NOMO-1 (cell line): ENCODE results near the gene DCAF5.
"Not testable (repeated sequence)": the region's sequence is repeated elsewhere in the genome, so short reads cannot be mapped to it uniquely, and the experiment has no call there.

Experiments used
- DNase-seq, 2 experiments: peaks; one replicate each; lab custom pipeline; 2025; ENCODE audit not compliant: unreplicated experiment in 2 of 2; lab: John Stamatoyannopoulos, UW

DCAF5 gene

DNA sequence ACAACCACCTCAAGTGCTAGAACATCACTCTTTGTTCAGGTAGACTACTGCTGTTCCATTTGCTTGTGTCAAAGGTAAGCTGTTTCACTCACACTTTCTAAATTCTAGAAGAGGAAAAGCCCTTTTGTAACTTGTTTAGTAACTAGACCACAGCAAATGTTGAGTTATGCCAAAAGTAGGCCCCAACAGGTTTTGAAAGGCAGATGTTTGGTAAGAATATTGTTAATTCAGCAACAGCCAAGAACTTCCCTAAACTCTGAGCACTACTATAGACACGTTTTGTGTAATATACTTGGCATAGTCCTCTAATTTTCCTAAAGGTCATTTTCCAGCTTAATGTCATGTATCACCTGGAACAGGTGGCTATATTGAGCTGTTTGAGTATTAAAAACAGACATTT is 79.0 kb downstream of the DCAF5 start:
- peak; percentile 44 to 78 for DNase-seq

DNA sequence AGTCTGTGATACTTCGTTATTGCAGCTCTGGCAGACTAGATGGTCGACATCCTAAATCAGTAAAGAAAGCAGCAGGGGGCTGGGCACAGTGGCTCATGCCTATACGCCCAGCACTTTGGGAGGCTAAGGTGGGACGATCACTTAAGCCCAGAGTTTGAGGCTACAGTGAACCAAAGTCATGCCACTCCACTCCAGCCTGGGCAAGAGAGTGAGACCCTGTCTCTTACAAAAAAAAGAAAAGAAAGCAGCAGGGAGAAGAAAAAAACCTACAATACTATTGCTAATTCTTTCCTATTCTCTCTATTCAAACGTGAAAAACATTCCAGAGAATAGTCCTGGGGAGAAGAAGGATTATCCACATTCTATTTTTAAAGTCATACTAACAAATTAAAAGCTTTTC is 79.5 kb downstream of the DCAF5 start:
- no peak for DNase-seq

DNA sequence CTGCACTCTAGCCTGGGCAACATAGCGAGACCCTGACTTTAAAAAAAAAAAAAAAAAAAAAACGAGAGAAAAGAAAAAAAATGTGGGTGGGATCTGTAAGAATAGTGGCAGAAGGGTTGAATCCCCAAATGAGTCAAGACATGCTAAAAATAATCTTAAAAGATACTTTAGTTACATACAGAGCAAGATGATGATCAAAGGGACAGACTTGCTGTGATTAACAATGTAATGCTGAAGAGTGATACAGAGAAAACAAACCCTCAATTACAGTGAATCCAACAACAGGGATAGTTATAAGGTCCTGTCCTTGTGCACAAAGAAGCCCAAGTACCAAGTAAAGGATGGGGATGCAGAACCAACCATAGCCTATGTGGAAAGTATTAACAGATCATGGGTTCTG is 80.3 kb downstream of the DCAF5 start:
- DNase-seq: no peak

DNA sequence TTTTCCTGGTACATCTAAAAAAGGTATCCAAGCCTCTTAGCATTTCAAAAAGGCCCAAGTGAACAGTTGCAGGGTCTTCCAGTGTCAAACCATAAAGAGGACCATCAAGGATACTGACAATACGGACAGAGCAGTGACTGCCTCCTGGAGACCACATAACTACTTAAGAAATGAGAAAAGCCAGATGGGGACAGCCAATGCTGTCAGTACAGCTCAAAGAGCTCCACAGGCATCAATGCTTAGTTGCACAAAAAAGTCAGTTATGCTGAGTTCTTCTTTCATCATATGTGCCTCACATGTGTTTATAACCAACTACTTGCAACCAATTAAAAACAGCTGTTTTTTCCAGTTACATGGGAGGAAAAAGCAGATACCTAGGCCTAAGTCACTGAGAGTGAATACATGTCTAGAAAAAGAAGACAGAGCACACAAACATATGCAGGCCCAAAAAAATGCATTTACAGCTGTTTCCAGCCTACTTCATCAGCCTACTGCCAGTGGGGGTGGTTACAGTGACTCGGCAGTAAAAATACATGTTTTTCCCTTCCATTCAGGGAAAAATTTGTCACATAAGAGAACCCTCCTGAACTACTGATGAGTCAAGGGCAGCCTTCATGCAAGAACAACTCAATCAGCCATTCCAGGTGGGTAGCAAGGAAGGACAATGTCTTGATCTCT is 84.0 kb downstream of the DCAF5 start:
- no peak for DNase-seq

DNA sequence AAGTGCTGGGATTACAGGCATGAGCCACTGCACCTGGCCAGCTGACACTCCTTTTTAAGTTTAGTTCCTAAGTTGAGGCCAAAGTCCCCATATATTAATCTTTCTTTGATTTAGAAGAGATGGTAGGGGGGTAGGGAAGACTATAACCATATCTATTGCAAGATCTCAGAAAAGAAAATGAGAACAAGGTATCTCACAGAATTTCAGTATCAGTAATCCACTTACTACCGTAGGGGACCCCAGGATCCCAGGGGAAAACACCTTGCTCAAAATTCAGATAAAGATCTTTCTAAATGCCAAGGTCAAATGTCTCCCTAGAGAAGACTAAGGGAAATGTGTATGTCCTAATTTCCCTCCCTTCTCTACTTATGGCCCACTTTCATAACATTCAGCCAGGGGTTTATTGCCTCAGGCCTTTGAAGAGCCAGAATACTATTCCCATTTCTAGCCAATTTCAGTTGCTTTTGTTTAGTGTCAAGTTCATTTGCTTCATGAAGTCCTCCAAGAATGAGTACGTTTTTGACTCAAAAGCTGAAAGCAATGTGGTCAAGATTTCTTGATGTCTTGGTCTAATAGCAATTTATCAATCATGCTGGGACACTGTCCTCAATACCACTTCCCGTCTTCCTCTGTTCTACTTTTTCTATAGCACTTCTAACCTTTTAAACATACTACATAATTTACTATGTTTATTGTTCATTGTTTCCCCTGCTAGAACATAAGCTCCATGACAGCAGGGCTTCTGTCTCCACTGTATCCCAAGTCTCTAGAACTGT is 86.3 kb downstream of the DCAF5 start:
- DNase-seq: no peak

DNA sequence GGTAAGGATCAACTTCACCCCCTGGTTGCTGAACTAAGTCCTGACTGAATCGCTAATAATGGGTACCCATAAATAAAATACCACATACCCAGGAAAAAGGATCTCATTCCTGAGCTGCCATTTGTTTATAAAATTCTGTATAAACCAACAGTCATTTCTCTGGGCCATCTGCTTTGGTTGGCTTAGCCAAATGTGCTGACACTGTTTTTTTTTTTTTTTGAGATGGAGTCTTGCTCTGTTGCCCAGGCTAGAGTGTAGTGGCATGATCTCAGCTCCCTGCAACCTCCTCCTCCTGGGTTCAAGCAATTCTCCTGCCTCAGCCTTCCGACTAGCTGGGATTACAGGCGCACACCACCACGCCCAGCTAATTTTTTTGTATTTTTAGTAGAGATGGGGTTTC is 87.0 kb downstream of the DCAF5 start:
- DNase-seq: not testable (repeated sequence)

DNA sequence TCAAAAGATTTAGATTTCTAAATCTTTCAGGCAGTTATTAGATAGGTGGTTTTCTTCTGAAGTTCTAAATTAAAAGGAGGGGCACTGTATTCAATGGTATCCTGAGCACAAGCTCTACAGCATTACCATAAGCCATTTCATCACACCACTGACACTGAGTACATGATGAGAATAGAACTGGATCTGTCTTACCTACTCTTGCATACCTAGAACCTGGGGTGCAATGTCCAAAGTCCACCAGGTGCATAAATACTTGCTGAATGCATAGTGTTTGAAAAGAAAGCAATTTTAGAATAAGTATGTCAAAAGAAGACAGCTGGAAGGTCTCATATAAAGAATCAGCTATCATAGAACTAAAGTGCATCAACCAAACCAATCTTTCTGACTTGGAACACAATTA is 88.3 kb downstream of the DCAF5 start:
- no peak for DNase-seq

DNA sequence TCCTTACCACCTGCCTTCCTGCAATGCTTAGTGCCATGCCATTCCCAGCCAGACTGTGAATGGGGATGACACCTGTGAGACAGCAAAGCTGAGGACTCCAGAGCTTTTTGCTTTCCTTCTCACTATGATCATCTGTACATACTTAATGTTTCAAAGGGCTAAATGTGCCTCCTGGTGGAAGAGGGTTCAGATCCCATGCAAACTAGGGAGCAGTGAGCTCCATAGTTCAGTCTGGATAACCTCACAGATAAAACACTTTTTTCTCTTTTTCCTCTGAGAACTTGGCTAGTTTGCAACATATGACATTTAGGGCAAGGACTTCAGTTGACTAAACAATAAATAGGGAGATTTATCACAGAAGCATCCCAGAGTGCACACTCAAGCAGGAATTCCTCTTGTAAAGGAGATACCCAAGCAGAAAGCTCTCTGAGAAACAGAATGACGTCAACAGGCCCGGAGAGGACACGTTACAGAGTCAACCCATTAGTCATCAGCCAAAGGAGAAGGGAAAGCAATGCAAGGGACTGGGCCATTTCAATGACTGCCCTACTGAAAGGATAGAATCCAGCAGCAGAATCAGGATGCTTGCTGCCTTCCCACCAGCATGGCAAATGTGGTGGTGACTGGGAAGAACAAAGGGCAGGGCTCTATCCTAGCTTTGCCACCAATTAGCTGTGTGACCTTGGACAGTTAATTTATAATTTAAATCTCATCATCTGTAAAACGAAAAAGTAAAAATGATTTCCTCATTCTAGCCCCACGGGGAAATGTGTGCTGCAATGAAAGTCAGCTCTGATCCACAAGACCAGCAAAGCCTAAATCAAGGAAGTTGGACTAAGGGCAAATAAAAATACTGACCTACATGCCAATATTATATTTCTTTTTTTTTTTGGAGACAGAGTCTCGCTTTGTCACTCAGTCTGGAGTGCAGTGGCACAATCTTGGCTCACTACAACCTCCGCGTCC is 93.0 kb downstream of the DCAF5 start:
- DNase-seq: peak in 1 of 2 experiments; percentile 6

DNA sequence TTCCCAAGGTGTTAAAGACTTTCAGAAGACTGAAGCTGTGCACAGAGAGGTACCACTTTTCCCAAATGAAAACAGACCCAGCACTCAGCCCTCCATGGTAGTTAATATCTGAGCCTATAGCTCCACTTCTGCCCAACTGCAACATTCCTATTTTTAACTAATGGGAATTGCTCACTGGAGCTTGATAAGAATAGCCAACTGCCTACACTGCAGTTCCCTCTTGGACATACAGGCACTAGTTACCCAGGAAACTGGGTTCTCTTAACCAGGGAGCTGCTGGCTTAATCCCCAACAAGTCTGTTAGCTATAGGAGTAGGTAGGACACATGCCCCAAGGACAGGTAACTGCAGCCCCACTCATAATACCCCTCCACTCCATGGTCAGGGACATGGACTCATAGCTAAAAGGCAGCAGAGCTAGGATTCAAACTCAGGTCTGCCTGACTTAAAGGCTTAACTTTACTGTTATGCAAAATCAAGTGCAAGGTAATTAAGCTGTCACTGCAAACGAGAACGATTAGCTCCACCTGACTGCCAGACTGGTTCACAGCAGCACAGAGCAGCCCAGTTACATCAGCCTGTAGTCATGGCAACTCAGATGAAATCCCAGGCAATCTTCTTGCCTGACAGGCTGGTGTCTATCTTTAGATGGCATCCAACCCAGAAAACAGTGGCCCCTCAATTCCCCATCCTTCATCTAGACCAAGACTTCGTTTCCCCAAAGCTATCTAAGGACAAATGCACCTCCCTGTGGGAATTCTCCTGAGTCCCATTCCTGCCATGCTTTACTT is 96.7 kb downstream of the DCAF5 start:
- peak in 1 of 2 experiments; percentile 23 for DNase-seq

DNA sequence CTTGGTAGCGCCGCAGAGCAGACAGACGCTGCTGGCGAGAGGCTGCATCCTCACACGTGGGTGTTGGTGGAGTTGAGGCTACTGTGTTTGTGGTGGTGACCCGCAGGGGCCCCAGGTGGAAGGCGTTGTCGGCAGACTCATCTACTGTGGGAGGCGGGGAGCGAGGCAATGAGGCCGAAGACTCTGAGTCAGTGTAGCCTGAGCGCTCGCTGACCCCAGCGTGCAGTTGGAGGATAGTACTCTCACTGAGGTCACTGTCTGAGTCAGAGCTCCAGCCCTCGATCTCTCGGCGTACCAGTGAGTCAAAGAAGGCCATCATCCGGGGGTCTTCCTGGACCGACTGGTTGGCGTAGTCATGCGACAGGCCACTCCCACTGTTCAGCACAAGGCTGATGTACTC is 97.8 kb downstream of the DCAF5 start:
- DNase-seq: no peak

DNA sequence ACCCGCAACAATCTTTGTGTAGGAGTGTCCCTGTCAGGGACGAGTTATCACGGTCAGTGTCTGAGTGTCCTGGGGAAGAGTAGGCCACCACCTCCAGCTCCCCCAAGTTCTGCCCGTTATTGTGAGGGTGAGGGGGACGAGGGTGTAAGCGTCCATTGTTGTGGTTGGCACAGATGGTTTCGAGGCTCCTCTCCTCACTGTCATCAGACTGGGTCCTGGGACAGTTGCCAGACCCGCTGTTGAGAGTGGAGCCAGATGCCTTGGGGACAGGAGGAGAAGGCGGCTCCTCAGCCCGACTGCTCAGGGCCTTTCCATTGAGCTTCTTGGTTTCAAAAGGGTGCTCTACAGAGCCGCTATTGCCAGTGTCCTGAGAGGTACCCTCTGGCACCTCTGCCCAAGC is 98.9 kb downstream of the DCAF5 start:
- DNase-seq: no peak

DNA sequence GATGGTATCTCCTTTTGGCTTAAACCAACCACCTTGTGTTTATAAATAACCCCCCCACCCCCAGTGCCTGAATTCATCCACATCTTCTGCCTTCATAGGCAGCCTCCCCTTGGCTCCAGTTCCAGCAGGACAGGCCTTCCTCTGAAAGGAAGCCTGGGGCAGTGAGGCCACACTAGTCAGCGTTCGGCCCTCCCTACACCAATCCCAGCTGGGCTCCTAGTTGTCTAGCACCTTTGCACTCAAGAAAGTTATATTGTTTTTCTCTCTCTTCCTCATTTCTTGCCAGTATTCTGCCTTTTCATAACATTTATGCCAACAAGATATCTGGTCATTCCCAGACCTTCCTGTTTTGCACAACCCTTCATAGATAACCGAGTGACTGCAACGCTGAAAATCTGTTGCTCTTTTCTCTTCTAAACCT is 100.7 kb downstream of the DCAF5 start:
- DNase-seq: peak in 1 of 2 experiments; percentile 27

DNA sequence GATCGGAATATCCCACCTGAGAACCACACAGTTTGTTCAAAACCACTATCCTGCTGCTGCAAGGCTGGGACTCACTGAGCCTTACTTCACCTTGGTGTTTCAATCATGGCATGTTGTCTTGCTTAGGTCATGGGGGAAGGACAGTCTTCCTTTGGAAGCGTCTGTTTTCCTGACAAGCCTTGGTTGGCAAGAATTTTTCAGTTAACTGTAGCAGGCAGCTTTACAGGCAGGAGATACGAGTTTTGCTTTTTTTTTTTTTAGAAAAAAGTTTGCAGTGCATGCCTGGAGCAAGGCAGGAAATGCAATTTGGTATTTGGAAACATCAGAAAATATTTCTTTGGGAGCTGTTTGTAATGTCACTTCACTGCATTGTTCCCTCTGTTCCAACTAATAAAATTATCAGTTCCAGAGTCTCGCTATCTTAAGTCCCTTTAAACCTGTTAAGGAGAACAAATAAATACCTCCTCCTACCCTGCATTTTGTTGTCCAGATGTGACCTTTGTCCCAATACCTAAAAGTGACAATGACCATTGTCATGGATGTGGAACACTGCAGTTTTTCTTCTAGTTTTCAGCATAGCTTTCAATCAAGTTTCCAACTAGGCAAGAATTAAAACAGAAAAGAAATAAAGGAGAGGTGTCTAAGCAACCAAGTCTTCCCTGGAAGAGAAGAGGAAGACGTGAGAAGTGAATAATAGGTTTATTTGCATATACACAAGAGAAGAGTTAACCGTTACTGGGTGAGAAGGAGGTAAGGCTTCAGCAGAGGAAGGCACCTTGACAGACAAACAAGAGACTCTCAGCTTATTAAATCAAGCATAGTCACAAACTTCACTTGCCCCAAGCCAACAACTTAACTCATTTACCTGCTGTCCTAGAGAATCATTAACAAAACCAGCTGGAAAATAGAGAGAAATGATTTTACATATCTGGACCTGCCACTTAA is 102.4 kb downstream of the DCAF5 start:
- no peak for DNase-seq

DNA sequence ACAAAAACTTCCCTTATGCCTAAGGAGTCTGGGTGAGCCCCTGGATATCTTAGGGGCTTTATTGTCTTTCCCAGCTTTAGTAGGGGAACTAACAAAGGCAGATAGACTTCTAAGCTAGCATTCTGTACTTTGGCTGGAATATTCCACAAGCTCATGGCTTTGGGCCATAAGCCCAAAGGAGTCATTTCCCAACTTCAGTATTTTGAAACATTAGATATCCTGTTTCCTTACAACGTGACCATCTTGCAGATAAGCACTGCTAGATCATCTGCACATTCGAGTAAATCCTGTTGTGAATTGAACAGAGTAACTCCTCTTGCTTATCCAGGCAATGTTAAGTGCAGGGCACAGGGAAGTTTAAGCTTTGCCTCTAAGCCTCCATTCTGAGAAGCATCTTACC is 103.2 kb downstream of the DCAF5 start:
- DNase-seq: no peak

DNA sequence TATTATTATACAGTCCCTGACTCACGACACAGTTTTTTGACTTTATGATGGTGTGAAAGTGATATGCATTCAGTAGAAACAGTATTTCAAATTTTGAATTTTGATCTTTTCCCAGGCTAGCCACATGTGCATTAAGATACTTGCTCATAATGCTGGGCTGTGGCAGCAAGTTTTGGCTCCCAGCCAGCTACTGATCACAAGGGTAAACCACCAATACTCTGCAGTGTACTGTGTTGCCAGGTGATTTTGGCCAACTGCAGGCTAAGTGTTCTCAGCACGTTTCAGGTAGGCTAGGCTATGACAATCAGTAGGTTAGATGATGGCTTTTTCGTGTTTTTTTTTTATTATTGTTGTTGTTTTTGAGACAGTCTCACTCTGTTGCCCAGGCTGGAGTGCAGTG is 104.5 kb downstream of the DCAF5 start:
- DNase-seq: no peak

DNA sequence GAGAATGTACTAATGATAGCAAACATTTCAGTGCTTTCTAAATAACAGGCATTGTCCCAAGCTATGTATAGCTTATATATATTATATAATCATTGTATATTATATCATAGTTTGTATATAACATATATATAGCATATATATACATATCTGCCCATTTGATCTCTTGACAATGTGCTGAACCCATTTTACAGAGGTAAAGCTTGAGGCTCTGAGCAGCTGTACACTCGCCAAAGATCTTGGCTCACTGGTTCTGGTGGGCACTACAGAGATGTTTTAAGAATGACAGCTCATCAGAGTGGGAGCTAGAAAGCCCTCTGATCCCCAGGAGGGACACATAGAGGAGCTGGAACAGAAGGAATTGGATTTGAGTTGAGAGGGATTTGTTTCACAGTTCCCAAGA is 105.7 kb downstream of the DCAF5 start:
- DNase-seq: no peak

DNA sequence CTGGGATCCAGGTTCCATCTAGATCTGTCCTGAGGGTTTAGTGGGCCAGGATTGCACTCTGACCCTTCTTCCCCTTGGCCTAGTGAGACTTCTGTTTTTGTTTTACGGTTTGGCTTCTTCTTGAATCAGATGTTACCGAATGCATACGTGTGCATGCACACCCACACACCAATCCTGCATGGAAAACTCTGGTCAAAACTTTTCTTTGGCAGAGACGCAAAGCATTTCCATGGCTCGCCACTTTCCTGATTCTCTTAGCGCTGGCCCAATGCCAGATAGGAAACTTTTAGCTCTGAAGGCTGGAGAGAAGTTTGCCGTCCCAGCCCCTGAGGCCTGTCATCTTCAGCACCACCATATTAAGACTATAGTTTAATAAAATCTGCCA is 106.5 kb downstream of the DCAF5 start:
- DNase-seq: no peak

DNA sequence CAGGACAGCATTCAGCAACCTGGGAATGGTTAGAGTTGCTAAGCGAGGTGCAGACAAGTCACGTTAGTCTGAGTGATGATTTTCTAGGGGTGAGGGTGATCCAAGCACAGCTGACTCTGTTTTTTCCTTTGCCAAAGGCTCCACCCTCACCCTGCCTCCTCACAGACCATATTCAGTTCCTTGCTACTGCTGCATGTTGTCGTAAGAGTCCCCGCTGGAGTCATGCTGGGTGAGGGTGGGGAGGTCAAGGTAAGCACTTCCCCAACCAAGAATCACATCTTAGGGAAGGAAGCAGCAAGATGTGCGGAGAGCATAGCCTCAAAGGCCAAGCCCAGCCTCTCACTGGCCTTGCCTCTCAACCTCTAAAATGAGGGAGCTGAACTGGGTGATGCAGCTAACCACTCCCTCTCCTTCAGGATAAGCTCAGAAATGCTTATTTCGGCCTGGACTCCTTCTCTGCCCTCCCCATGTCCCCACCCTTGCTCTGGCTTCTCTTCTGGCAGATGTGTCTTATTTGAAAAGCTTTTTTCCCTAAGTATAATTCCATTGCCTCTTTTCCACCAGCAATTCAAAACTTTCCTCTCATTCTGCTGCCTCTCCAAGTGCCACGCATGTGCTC is 107.0 kb downstream of the DCAF5 start:
- peak; percentile 35 to 51 for DNase-seq

DNA sequence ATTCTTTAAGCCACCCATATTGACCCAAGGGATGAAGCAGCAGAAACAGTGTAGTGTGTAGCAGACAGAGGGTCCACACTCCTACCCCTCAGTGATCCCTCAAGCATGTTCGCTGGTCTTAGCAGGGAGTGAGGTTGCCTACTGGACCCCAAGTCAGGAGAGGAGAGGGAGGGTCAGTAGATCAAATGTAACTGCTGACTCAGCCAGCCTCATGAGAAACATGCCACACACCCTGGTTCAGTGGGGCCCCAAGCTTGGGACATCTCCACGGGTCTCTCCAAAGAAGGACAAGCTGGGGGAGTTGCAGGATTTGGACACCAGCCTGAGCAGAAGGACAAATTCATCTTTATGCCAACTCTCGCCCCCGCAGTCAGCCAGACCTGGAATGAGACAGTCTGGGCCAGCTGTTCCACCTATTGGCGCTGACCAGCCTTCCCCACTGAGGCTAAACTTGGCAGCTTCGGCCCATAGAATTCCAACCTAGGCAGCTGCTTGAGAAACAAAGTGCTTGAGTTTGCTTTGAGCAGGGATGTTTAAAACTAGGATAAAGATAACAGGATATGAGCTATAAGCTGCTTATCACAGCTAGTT is 107.9 kb downstream of the DCAF5 start:
- no peak for DNase-seq
